ENCODE data around the gene KRTAP17-1.

DNA sequence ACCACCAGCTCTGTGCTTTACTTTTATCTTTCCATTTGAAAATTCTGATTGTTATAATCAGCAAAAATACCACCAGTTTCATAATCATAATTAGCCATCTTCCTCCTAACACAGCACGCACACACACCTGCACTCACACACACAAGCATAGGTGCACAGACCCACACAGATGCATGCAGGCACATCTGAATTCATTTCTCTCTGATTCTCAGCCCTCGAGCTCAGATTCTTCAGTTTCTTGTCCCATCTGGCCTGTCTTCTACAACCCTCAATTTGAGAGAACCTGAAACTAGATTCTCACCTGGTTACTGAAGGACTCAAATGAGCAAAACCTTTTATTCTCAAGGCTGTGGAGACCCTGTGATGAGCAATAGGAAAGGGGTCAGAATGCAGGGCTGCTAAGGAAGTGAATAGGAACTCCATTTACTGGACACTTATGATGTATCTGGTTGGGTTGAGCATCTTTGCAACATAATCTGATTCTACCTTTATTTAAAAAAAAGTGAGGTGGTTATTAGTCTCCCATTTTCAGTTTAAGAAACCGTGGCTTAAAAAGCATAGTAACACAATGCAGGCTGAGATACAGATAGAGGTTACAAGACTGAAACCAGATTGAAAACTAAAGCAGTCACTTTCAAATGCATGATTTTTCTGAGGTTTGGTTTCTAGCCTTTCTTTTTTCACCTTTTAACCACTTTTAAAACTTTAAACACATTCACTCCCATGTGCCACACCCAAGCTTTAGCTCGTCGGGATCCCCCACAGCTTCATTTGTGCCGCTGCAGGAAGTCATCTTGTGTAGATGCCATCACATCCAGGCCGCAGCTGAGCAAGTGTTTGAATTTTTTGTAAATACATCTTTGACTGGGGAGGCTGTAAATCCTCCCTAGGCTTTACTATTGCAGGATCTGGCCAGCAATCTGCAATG is 25.7 kb upstream of the KRTAP17-1 start:
- TF ChIP-seq, protein P1, sequence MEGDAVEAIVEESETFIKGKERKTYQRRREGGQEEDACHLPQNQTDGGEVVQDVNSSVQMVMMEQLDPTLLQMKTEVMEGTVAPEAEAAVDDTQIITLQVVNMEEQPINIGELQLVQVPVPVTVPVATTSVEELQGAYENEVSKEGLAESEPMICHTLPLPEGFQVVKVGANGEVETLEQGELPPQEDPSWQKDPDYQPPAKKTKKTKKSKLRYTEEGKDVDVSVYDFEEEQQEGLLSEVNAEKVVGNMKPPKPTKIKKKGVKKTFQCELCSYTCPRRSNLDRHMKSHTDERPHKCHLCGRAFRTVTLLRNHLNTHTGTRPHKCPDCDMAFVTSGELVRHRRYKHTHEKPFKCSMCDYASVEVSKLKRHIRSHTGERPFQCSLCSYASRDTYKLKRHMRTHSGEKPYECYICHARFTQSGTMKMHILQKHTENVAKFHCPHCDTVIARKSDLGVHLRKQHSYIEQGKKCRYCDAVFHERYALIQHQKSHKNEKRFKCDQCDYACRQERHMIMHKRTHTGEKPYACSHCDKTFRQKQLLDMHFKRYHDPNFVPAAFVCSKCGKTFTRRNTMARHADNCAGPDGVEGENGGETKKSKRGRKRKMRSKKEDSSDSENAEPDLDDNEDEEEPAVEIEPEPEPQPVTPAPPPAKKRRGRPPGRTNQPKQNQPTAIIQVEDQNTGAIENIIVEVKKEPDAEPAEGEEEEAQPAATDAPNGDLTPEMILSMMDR (conservative IDR thresholded peaks at IDR 0.05 in 1 of 2, IDR thresholded peaks at IDR 0.05 in 1 of 2; ENCODE audit: extremely low read depth in 1 of 2, insufficient read depth in 1 of 2, low read depth in 1 of 2, low read length in 2 of 2) = no peak
- TF ChIP-seq EZH2 (IDR thresholded peaks at IDR 0.05; ENCODE audit: borderline replicate concordance, low read length) = no peak

Data from mammary epithelial cell (primary cell).